Endothelial cell of umbilical vein (primary cell): ENCODE measurements around the gene P2RY11. TPM values are rescaled to one million over a fixed set of nuclear protein-coding genes. Genes with fewer than 3 reads are reported as not detected.

Experiments
- BruUV-seq: library from RNA; stranded (reverse); fragments of 400-500 nt; replicated peaks from 2 replicates; lab custom pipeline; 2021; lab: Mats Ljungman, UMichigan
- CTCF ChIA-PET: fragments of 300-600, 350-600 bp; sonication (Branson Sonifier 250); formaldehyde crosslinking; loops from one replicate; lab custom pipeline; 2021; ENCODE audit warnings: antibody characterized with exemption, inconsistent platforms; lab: Charles Lee
- POLR2A ChIA-PET: fragments of 300-600, 350-600 bp; sonication (Branson Sonifier 250); formaldehyde crosslinking; loops from one replicate; lab custom pipeline; 2021; ENCODE audit warnings: antibody characterized with exemption, inconsistent platforms; lab: Charles Lee
- DNase-seq: peaks from one replicate; pipeline ENCODE4 v3.0.0-alpha.2; 2011; ENCODE audit warnings: low read depth, low spot score
- FAIRE-seq: peaks from 2 replicates; lab custom pipeline; 2011; peaks lifted over from hg19 to GRCh38; lab: Jason Lieb, UNC
- H2AFZ ChIP-seq: 2 replicates; pipeline ENCODE4 v1.6.0; 2012; ENCODE audit warnings: low read depth, low read length, control low read depth, inconsistent platforms
- H3K27ac ChIP-seq: 2 replicates; pipeline ENCODE4 v1.5.1; 2011; ENCODE audit warnings: low read depth, mild to moderate bottlenecking, control low read depth, low read length, moderate library complexity; ENCODE audit not compliant: insufficient read depth
- H3K27me3 ChIP-seq, 2 experiments: 2 replicates each; pipeline versions ENCODE4 v1.6.0 to v1.6.1; 2011; ENCODE audit warnings: low read length in 2 of 2, mixed read lengths in 1 of 2; ENCODE audit not compliant: control insufficient read depth in 2 of 2, insufficient read depth in 2 of 2
- H3K36me3 ChIP-seq, 2 experiments: 2 replicates in 1 of 2; 3 replicates in 1 of 2; pipeline ENCODE4 v1.5.1; 2011; ENCODE audit warnings: low read length in 2 of 2, mild to moderate bottlenecking in 1 of 2, moderate library complexity in 1 of 2; ENCODE audit not compliant: control insufficient read depth in 2 of 2, insufficient read depth in 2 of 2; ENCODE audit errors: extremely low read depth in 1 of 2
- H3K4me1 ChIP-seq: 3 replicates; pipeline ENCODE4 v1.5.1; 2011; ENCODE audit warnings: mild to moderate bottlenecking, low read length; ENCODE audit not compliant: control insufficient read depth, insufficient read depth; ENCODE audit errors: extremely low read depth
- H3K4me2 ChIP-seq: 2 replicates; pipeline ENCODE4 v1.6.1; 2011; ENCODE audit warnings: low read length, control low read depth, mixed read lengths; ENCODE audit not compliant: insufficient read depth
- H3K4me3 ChIP-seq, 3 experiments: fragments of 200-600 bp in 1 of 3; sonication (generic), shearing (Covaris generic) in 1 of 3; replicated peaks in 1 of 3; 2 replicates each; pipeline ENCODE4 v1.5.1; 2011 to 2016; ENCODE audit warnings: control low read depth in 3 of 3, low read length in 3 of 3, mild to moderate bottlenecking in 2 of 3, inconsistent platforms in 1 of 3, low read depth in 1 of 3, moderate library complexity in 1 of 3; ENCODE audit not compliant: insufficient read depth in 1 of 3
- H3K79me2 ChIP-seq: 2 replicates; pipeline ENCODE4 v1.6.0; 2012; ENCODE audit warnings: low read length, inconsistent platforms; ENCODE audit not compliant: control insufficient read depth, insufficient read depth
- H3K9ac ChIP-seq: replicated peaks from 2 replicates; pipeline ENCODE3; 2011; ENCODE audit warnings: low read length, control low read depth; ENCODE audit not compliant: insufficient read depth; ENCODE audit errors: extremely low read depth
- H3K9me1 ChIP-seq: replicated peaks from 3 replicates; pipeline ENCODE4 v1.6.0; 2011; ENCODE audit warnings: mild to moderate bottlenecking, low read length; ENCODE audit not compliant: control insufficient read depth, insufficient read depth; ENCODE audit errors: extremely low read depth
- H3K9me3 ChIP-seq: replicated peaks from 2 replicates; pipeline ENCODE4 v1.5.1; 2012; ENCODE audit warnings: low read length, inconsistent platforms; ENCODE audit not compliant: control insufficient read depth, insufficient read depth
- H4K20me1 ChIP-seq: replicated peaks from 2 replicates; pipeline ENCODE3; 2011; ENCODE audit warnings: mild to moderate bottlenecking, low read length; ENCODE audit not compliant: control insufficient read depth, insufficient read depth; ENCODE audit errors: extremely low read depth
- CTCF ChIP-seq, 2 donors: IDR thresholded peaks; 1 replicate in 1 of 2; 2 replicates in 1 of 2; pipeline ENCODE4 v1.5.1; 2011; ENCODE audit warnings: low read length in 2 of 2, mild to moderate bottlenecking in 2 of 2, moderate library complexity in 2 of 2, control low read depth in 1 of 2, inconsistent platforms in 1 of 2, low read depth in 1 of 2; ENCODE audit not compliant: insufficient read depth in 1 of 2; ENCODE audit errors: extremely low read depth in 1 of 2
- EZH2 ChIP-seq: IDR thresholded peaks from 2 replicates; pipeline ENCODE4 v1.6.1; 2012; ENCODE audit warnings: borderline replicate concordance, low read depth, mild to moderate bottlenecking, moderate library complexity, low read length, inconsistent platforms; ENCODE audit not compliant: severe bottlenecking
- FOS ChIP-seq: IDR thresholded peaks from 2 replicates; pipeline ENCODE4 v1.6.1; 2011; ENCODE audit warnings: mild to moderate bottlenecking, low read length, moderate library complexity, borderline replicate concordance; ENCODE audit not compliant: insufficient read depth
- GATA2 ChIP-seq: IDR thresholded peaks from 2 replicates; pipeline ENCODE4 v1.7.0; 2011; ENCODE audit warnings: low read depth, mild to moderate bottlenecking, moderate library complexity, mixed read lengths, low read length; ENCODE audit not compliant: insufficient read length, insufficient read depth
- JUN ChIP-seq: IDR thresholded peaks from 2 replicates; pipeline ENCODE4 v1.6.1; 2011; ENCODE audit warnings: borderline replicate concordance, low read depth; ENCODE audit not compliant: insufficient read length, insufficient read depth
- MYC ChIP-seq: IDR thresholded peaks from one replicate; pipeline ENCODE4 v1.6.1; 2011; ENCODE audit warnings: mild to moderate bottlenecking, low read depth, low read length
- POLR2A ChIP-seq: IDR thresholded peaks from 2 replicates; pipeline ENCODE4 v1.6.1; 2012; ENCODE audit warnings: low read depth, mild to moderate bottlenecking, control low read depth, low read length
- POLR2AphosphoS5 ChIP-seq: IDR thresholded peaks from 2 replicates; pipeline ENCODE4 v1.6.1; 2012; ENCODE audit warnings: low read depth, mild to moderate bottlenecking, control low read depth, low read length, moderate library complexity; ENCODE audit not compliant: insufficient read depth
- dilution Hi-C: fragments of 300-500 bp; cut with MboI; formaldehyde crosslinking; loops from one replicate; pipeline ENCODE4 v1.15.0; 2019; ENCODE audit warnings: low sequenced_read_pairs; ENCODE audit not compliant: extremely low pct_ligation_motif_present
- intact Hi-C: fragments of 100-400 bp; cut with micrococcal nuclease; formaldehyde crosslinking; loops from one replicate; pipeline ENCODE4 v1.10.0; 2022
- polyA plus RNA-seq, 4 experiments: library from polyadenylated mRNA; depleted of rRNA in 3 of 4; stranded (reverse) in 3 of 4; unstranded in 1 of 4; fragments of >200 nt; gene quantifications; 2 replicates each; pipeline versions ENCODE4 v1.2.1 to v1.2.3, GENCODE V29; 2011 to 2012; ENCODE audit warnings: missing spikeins in 1 of 4
- total RNA-seq: library from RNA; stranded (reverse); gene quantifications from 2 replicates; pipeline ENCODE4 v1.2.3, GENCODE V29; 2021
- TF ChIP-seq, protein P1 (sequence below): IDR thresholded peaks from 2 replicates; pipeline ENCODE4 v1.6.1; 2011; ENCODE audit not compliant: insufficient read depth, insufficient read length

The P2RY11 gene
- total and polyA plus RNA-seq, 2 donors (not counting 3 experiments of a cell fraction or from before 2014, with no cell fraction given) = 3.6 to 14.6 TPM

DNA sequence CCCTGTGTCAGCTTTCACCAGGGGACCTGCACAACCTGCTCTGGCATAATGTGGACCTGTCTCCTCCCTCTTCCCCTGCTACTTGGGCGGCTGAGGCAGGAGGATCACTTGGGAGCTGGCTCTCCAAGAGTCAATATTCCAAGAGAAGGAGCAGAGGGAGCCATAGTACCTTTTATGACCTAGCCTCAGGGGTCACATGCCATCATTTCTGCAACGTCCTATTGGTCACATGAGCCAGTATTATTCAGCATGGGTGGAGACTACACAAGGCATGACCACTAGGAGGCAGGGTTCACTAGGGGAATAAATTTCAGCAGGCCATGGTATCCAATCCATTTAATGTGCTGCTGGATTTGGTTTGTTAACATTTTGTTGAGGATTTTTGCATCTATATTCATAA lies 37.3 kb upstream of the P2RY11 start:
- CTCF ChIA-PET = no interaction called here
- Histone ChIP-seq H3K9ac (no peak overlapping the region), H3K9me1 (no peaks in the 10 kb centered on the region), H3K4me3 (no peak overlapping the region), H3K4me2 (no peak overlapping the region), H3K36me3 (no peaks in the 10 kb centered on the region), H3K79me2 (no peaks in the 10 kb centered on the region), H3K27ac (no peak overlapping the region), H4K20me1 (no peaks in the 10 kb centered on the region), H3K27me3 (no peaks in the 10 kb centered on the region), H3K9me3 (no peaks in the 10 kb centered on the region), H3K4me1 (no peaks in the 10 kb centered on the region), H2AFZ (no peak overlapping the region)
- no peak for TF ChIP-seq FOS
- TF ChIP-seq POLR2AphosphoS5 = no peak
- no peak for TF ChIP-seq EZH2
- no peak for TF ChIP-seq JUN
- TF ChIP-seq, protein P1, sequence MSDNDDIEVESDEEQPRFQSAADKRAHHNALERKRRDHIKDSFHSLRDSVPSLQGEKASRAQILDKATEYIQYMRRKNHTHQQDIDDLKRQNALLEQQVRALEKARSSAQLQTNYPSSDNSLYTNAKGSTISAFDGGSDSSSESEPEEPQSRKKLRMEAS = peak; percentile 16
- TF ChIP-seq MYC = no peak
- peak; percentile 8 to 46 for TF ChIP-seq CTCF (IDR thresholded peaks at IDR 0.05; ENCODE audit: extremely low read depth in 1 of 2, insufficient read depth in 1 of 2, low read depth in 1 of 2, low read length in 2 of 2)
- no peak for TF ChIP-seq GATA2
- no peak for TF ChIP-seq POLR2A
- FAIRE-seq (peak; percentile 65), DNase-seq (peak; percentile 25)
- POLR2A ChIA-PET = no interaction called here
- intact Hi-C loops (loop anchor here (2.0 kb wide), 1 partner anchor 177 kb away; no protein-coding TSS in a partner anchor), dilution Hi-C loops (no loop called here)
- BruUV-seq = no TSS peak
